VCaP (cell line): ENCODE results near the gene CYB5B.

Experiments
- H3K27ac ChIP-seq: fragments of 450-650 bp; 2 replicates; pipeline ENCODE4 v1.5.1; 2017
- CTCF ChIP-seq: fragments of 450-650 bp; conservative IDR thresholded peaks from 2 replicates; pipeline ENCODE4 v1.5.1; 2017; ENCODE audit warnings: mild to moderate bottlenecking, moderate library complexity

CYB5B gene

GRCh38 chr16:69424053-69424934 is at the start of gene CYB5B:
Gene CYB5B (plus strand): TSS chr16:69424619. CDS start chr16:69424684, 65 bp downstream.
- TF ChIP-seq CTCF = no peak
- peak within 1 kb of the TSS; percentile 77 for H3K27ac ChIP-seq

- no peak overlapping the region for H3K27ac ChIP-seq
Measured at GRCh38 chr16:69376393-69377059, 47.9 kb upstream of the CYB5B start.

GRCh38 chr16:69378036-69378435 is 46.4 kb upstream of the CYB5B start:
- H3K27ac ChIP-seq = no peak overlapping the region
- TF ChIP-seq CTCF = no peak

More at GRCh38 chr16:69376393-69377059, 47.9 kb upstream of the CYB5B start:
- TF ChIP-seq CTCF = no peak

- H3K27ac ChIP-seq = no peak overlapping the region
- TF ChIP-seq CTCF = no peak
Measured at GRCh38 chr16:69378760-69379159, 45.7 kb upstream of the CYB5B start.

GRCh38 chr16:69381231-69381630 is 43.2 kb upstream of the CYB5B start:
- no peak overlapping the region for H3K27ac ChIP-seq
- TF ChIP-seq CTCF = no peak

GRCh38 chr16:69382421-69382820 is 42.0 kb upstream of the CYB5B start:
- no peak for TF ChIP-seq CTCF
- no peak overlapping the region for H3K27ac ChIP-seq

- H3K27ac ChIP-seq = peak overlapping the region; percentile 82
- no peak for TF ChIP-seq CTCF
Measured at GRCh38 chr16:69384974-69385373, 39.4 kb upstream of the CYB5B start.
